Measurements from ENCODE around the gene AMER2. TPM values are rescaled to one million over a fixed set of nuclear protein-coding genes. Genes with fewer than 3 reads are reported as not detected.

Gene AMER2
- total RNA-seq, 1 experiment from 2014 or later, result not detected

DNA sequence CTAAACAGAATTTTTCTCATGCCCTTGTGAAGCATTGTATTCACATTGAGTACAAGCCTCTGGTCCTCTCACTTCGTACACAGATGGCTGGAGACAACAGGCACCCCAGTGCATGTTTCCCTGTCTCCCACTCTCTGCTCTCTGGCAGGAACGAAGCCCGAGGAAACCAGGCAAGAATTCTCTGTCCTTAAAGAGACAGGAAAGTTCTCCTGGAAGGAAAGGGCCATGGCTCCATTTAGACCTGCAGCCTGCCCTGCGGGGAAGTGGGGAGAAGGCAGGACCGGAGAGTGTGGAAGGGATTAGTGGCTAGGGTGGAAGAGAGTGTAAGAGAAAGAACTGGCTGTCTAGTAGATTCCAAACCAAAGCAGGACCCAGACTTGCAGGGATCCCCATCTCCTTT is 15.5 kb upstream of the AMER2 start:
- Histone ChIP-seq H2AFZ (no peak overlapping the region), H3K4me1 (replicated peaks; ENCODE audit: insufficient read depth) (no peaks in the 10 kb centered on the region), H4K20me1 (ENCODE audit: insufficient read depth) (no peaks in the 10 kb centered on the region), H3K27me3 (ENCODE audit: insufficient read depth, low read depth) (peaks cover 83% of the 10 kb centered on the region), H3K4me3 (no peak overlapping the region), H3K9me2 (ENCODE audit: insufficient read depth) (no peaks in the 10 kb centered on the region), H3K36me3 (ENCODE audit: low read depth) (no peaks in the 10 kb centered on the region), H3K27ac (no peak overlapping the region), H3K4me2 (no peak overlapping the region), H3K9me3 (ENCODE audit: insufficient read depth, low read depth) (no peaks in the 10 kb centered on the region), H3F3A (ENCODE audit: insufficient read depth, low read depth) (no peaks in the 10 kb centered on the region), H3K79me2 (ENCODE audit: low read depth) (no peaks in the 10 kb centered on the region)
- intact Hi-C loops (cut with micrococcal nuclease; ENCODE audit: unreplicated experiment), result no loop called here
- no peak for DNase-seq
- TF ChIP-seq, protein P1, sequence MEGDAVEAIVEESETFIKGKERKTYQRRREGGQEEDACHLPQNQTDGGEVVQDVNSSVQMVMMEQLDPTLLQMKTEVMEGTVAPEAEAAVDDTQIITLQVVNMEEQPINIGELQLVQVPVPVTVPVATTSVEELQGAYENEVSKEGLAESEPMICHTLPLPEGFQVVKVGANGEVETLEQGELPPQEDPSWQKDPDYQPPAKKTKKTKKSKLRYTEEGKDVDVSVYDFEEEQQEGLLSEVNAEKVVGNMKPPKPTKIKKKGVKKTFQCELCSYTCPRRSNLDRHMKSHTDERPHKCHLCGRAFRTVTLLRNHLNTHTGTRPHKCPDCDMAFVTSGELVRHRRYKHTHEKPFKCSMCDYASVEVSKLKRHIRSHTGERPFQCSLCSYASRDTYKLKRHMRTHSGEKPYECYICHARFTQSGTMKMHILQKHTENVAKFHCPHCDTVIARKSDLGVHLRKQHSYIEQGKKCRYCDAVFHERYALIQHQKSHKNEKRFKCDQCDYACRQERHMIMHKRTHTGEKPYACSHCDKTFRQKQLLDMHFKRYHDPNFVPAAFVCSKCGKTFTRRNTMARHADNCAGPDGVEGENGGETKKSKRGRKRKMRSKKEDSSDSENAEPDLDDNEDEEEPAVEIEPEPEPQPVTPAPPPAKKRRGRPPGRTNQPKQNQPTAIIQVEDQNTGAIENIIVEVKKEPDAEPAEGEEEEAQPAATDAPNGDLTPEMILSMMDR (conservative IDR thresholded peaks at IDR 0.05), result no peak
- TF ChIP-seq EZH2 (IDR thresholded peaks at IDR 0.05; ENCODE audit: low read depth), result no peak
- CTCF ChIA-PET, result no interaction called here
- BruUV-seq (replicated peaks), result no TSS peak
- POLR2A ChIA-PET (ENCODE audit: unreplicated experiment), result no interaction called here

DNA sequence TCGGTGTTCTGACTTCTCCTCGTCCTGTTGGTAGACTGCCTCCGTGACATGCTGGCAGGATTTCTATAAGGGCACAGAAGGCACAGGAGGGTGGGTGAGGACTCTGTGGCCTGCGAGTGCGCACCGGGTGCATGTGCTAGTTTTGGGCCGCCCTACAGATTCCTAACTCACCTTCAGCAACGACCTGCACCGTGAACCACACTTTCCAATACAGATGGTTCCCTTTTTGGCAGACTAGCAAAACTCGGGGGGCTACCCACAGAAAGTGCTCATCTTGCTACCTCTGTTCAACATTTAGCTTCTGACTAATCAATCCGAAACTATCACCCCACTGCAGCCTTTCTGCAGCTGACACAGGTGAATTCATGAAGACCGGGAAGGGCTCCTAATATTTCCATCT is 14.1 kb upstream of the AMER2 start:
- intact Hi-C loops (cut with micrococcal nuclease; ENCODE audit: unreplicated experiment), result no loop called here
- no peak for DNase-seq
- no peak overlapping the region for H3K27ac ChIP-seq
- H3K9me2 ChIP-seq (ENCODE audit: insufficient read depth), result no peaks in the 10 kb centered on the region
- no peaks in the 10 kb centered on the region for H3K9me3 ChIP-seq (ENCODE audit: insufficient read depth, low read depth)
- H3K4me1 ChIP-seq (replicated peaks; ENCODE audit: insufficient read depth), result no peaks in the 10 kb centered on the region
- TF ChIP-seq, protein P1 (conservative IDR thresholded peaks at IDR 0.05), result no peak
- TF ChIP-seq EZH2 (IDR thresholded peaks at IDR 0.05; ENCODE audit: low read depth), result no peak
- peaks cover 83% of the 10 kb centered on the region for H3K27me3 ChIP-seq (ENCODE audit: insufficient read depth, low read depth)
- no peak overlapping the region for H3K4me2 ChIP-seq
- no peaks in the 10 kb centered on the region for H3K79me2 ChIP-seq (ENCODE audit: low read depth)
- no peaks in the 10 kb centered on the region for H3K36me3 ChIP-seq (ENCODE audit: low read depth)
- no TSS peak for BruUV-seq (replicated peaks)
- H3F3A ChIP-seq (ENCODE audit: insufficient read depth, low read depth), result no peaks in the 10 kb centered on the region
- no peak overlapping the region for H3K4me3 ChIP-seq
- POLR2A ChIA-PET (ENCODE audit: unreplicated experiment), result no interaction called here
- CTCF ChIA-PET, result no interaction called here
- H4K20me1 ChIP-seq (ENCODE audit: insufficient read depth), result no peaks in the 10 kb centered on the region
- H2AFZ ChIP-seq, result no peak overlapping the region

DNA sequence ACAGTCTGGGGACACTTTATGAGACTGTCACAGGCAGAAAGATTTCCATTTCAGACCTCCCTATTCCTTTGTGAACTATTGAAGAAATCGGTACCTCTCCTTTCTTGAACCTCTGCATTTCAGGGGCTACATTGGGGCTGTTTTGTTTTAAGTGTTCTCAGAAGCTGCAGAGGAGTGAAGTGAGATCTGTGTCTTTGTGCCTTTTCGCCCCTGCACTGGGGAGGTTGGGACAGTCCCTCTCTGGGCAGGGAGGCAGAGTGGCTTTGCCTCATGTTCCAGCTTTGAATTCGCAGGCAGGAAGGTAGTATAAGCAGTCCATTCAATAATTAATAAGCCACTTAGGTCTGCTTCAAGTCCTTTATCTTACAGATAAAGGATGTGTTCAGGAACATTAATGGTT is 9.5 kb upstream of the AMER2 start:
- no peaks in the 10 kb centered on the region for H3F3A ChIP-seq (ENCODE audit: insufficient read depth, low read depth)
- no peaks in the 10 kb centered on the region for H3K9me2 ChIP-seq (ENCODE audit: insufficient read depth)
- H3K27me3 ChIP-seq (ENCODE audit: insufficient read depth, low read depth), result peaks cover 88% of the 10 kb centered on the region
- H3K4me2 ChIP-seq, result no peak overlapping the region
- H3K4me3 ChIP-seq, result no peak overlapping the region
- H3K27ac ChIP-seq, result no peak overlapping the region
- intact Hi-C loops (cut with micrococcal nuclease; ENCODE audit: unreplicated experiment), result no loop called here
- no peaks in the 10 kb centered on the region for H4K20me1 ChIP-seq (ENCODE audit: insufficient read depth)
- no peak overlapping the region for H2AFZ ChIP-seq
- DNase-seq, result no peak
- no peaks in the 10 kb centered on the region for H3K36me3 ChIP-seq (ENCODE audit: low read depth)
- POLR2A ChIA-PET (ENCODE audit: unreplicated experiment), result no interaction called here
- no peaks in the 10 kb centered on the region for H3K79me2 ChIP-seq (ENCODE audit: low read depth)
- TF ChIP-seq, protein P1 (conservative IDR thresholded peaks at IDR 0.05), result no peak
- TF ChIP-seq EZH2 (IDR thresholded peaks at IDR 0.05; ENCODE audit: low read depth), result no peak
- peaks cover 4% of the 10 kb centered on the region; the same call in 1 of the 2 replicates for H3K9me3 ChIP-seq (ENCODE audit: insufficient read depth, low read depth)
- CTCF ChIA-PET, result no interaction called here
- no TSS peak for BruUV-seq (replicated peaks)
- H3K4me1 ChIP-seq (replicated peaks; ENCODE audit: insufficient read depth), result no peaks in the 10 kb centered on the region

All from PC-9 (cell line).